Heart left ventricle (tissue), 13 donors: ENCODE results near the gene ARL10.

Experiments
- CTCF ChIP-seq, 12 donors: fragments of 200-600 bp; sonication (generic) in 4 of 12; IDR thresholded peaks; one replicate each; pipeline versions ENCODE4 v1.5.0 to v1.8.0; 2018 to 2022; ENCODE audit warnings: antibody characterized with exemption in 12 of 12, mild to moderate bottlenecking in 5 of 12
- POLR2A ChIP-seq, 2 donors: fragments of 450-650 bp; IDR thresholded peaks; one replicate each; pipeline ENCODE4 v1.6.1; 2017; ENCODE audit warnings: antibody characterized with exemption in 2 of 2, mild to moderate bottlenecking in 2 of 2, moderate library complexity in 2 of 2
- donor health status: ischemic (EF 13 %, LVEDD 7.1; RV severe dilation, severe dysfunction).
- donor health status: DM: no; HTN: yes; CAD: no.
- donor health status: DM: no; HTN: no; CAD: no.
- donor health status: ischemic (EF 25% LVEDD 6.9; RV normal size, moderate dysfunction).
- donor health status: ischemic (EF 25% LVEDD 5.7; RV mildly dilated, moderate dysfunction).
- donor health status: ischemic (EF 35%, LVEDD 5.7; RV mildly dilated, moderate dysfunction).
- donor health status: nonischemic (EF 11% LVEDD 7.7; RV severe dilation, severe dysfunction).
- donor health status: DM: yes; HTN: yes; CAD: no.
- donor health status: PGD.
- donor health status: ischemic (EF 29% LVEDD 5.4; RV normal size, mild dysfunction).
- donor health status: nonischemic (EF 23%, LVEDD 6.1; RV moderate dilation, normal function).

GRCh38 chr5:176410486-176411180 is 45.3 kb downstream of the ARL10 start:
- no peak for TF ChIP-seq CTCF (IDR thresholded peaks at IDR 0.05)
- no peak for TF ChIP-seq POLR2A (IDR thresholded peaks at IDR 0.05)
